GM21367 (cell line): ENCODE results near the gene LRRK1.

ENCODE experiments used
- ATAC-seq: cut with Tn5 transposase; IDR thresholded peaks from one replicate; pipeline ENCODE4 v1.9.1; 2021; ENCODE audit not compliant: unreplicated experiment

LRRK1 gene

GRCh38 chr15:101107625-101108460 is 188.7 kb downstream of the LRRK1 start:
- ATAC-seq = no peak

- ATAC-seq = no peak
These were observed 189.3 kb downstream of the LRRK1 start for GRCh38 chr15:101108461-101108775.

DNA sequence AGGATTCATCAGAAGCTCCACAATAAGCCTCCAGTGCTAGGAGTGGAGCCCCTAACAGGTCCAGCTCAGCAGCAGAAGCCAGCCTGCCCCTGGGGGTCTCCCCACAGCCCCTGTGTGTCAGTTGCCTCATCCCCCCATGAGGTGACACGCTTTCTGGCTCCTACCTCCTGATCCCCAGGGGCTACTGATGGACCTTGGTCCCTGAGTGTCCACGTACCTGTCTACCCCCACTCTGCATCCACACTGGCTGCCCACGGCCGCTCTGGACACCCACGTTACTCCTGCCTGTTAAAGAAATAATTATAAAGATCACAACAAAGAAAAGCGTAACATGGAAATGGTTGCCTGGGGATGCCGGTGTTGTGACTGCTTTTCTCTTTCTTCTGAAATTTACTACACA is 189.6 kb downstream of the LRRK1 start:
- no peak for ATAC-seq

- ATAC-seq = no peak
These were observed 191.8 kb downstream of the LRRK1 start for GRCh38 chr15:101110681-101111569.

- no peak for ATAC-seq
These were observed 192.6 kb downstream of the LRRK1 start for GRCh38 chr15:101111570-101112262.

GRCh38 chr15:101112336-101113113 is 193.4 kb downstream of the LRRK1 start:
- ATAC-seq = no peak

DNA sequence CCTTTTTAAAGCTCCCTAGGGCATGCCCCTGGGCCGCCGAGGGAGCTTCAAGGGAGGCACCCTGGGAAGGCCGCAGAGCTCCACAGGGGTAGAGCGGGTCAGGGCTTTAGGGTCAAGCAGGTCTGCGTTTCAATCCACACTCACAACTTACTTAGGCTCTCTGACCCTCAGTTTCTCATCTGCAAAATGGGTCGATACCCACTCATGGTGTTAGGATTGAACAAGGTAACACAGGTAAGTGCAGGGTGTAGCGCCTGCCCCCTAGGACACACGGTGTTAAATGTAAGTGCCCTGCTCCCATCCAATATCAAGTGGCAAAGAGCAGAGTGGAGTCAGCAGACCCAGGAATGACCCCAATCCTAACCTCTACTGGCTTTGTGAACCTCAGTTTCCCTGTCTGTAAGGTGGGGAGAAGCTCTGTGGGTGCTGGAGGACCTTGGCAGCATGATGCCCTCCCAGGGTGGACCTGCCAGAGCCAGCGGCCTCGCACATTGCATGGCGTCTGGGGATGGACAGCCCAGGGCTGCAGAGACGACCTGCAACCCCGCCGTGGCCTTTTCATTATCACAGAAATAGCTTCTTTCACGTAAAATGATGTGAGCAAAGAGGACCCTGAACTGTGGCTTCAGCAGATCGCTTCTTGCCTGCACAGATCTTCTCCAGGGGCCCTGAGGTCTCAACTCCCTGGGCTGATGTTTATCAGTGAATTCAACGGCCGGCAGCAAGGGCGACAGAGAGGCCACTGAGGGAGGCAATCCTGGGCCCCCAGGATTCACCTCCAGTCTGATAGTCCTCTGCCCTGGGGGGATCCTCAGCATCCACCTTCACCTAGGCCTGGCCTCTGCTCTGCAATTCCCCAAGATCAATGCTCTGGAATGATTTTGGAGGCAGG is 194.2 kb downstream of the LRRK1 start:
- ATAC-seq = no peak

DNA sequence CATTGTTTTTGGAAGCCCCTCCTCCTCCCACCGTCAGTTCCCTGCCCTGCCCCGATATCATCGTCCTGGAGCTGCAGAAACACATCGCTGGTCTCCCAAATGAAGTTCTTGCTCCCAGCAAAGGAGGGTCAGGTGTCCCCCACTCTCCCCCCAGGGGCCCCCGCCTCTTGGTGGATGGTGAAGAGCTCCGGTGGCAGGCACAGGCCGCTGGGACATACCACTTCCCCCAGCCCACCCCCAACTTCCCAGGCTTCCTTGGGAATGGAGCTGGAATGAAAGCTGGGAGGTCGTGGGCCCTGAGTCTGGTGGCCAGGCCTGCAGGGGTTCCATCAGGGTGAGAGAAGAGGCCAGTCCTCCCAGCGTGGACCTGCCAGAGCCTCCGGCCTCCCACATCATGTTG is 195.0 kb downstream of the LRRK1 start:
- ATAC-seq = no peak

- ATAC-seq = no peak
These were observed 195.5 kb downstream of the LRRK1 start for GRCh38 chr15:101114610-101115009.

- no peak for ATAC-seq
These were observed 196.2 kb downstream of the LRRK1 start for GRCh38 chr15:101115393-101115785.

DNA sequence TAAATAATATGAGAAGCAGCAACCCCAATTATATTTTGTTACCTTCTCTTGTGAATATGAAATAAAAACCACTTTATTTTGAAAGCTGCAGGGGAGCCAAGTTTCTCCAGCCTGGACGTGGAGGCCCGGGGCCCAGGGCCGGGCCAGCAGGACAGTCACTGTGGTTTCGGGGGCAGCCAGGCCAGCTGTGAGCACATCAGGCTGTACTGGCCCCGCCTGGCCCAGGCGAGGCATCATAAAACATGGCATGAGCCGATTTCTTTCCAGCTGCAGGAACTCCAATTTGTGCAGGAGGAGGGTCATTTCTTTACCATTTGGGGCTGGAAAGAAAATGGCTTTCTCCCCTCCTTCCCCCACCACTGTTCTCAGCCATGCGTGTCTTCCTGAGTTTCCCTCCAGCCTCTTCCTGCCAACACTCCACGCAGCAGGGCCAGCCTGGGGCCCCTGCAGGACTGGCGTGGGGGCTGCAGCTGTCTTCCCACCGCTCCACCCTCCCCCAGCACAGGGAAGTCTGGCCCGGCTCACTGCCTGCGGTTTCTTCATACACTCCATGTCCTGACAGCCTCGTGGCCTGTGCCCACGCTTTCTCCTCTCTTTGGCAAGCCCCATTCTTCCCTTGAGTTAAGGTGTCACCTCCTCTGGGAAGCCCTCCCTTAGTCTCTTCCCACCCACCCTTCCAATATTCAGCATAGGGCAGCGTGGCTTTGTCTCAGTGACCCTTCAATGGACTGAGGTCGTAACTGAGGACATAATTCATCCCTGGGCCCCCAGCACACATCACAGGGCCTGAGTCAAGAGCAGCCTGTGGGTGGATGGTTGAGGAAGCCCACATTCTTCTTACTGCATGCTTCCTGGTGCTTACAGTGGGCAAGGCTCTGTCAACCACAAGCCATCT is 196.9 kb downstream of the LRRK1 start:
- no peak for ATAC-seq

GRCh38 chr15:101116681-101116976 is 197.5 kb downstream of the LRRK1 start:
- no peak for ATAC-seq

DNA sequence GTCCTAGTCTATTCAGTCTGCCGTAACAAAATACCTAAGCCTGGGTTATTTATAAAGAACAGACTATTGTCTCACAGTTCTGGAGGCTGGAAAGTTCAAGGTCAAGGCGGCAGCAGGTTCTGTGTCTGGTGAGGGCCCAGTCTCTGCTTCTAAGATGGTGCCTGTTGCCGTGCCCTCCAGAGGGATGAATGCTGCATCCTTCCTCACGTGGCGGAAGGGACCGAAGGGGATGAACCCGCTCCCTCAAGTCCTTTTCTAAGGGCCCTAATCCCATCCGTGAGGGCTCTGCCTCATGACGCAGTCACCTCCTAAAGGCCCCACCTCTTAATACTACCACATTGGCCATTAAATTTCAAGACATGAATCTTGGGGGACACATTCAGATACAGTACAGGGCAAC is 199.0 kb downstream of the LRRK1 start:
- no peak for ATAC-seq

- no peak for ATAC-seq
These were observed 199.5 kb downstream of the LRRK1 start for GRCh38 chr15:101118615-101119014.

DNA sequence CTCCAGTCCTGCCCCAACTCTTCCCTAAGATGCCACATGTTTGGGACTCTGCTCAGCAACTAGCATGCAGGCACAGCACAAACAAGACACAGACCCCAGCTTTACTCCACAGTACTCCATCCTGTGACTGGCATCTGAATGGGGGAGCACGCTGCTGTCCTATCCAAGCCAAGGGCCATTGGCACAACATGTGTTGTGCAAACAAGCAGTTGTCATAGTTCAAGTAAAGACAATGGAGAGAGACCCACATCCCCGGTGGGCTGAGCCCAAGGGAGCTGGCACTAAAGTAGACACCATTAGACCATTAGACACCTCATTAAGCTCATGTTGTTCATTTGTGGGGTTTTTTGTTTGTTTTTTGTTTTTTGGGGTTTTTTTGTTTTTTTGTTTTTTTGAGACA is 200.0 kb downstream of the LRRK1 start:
- no peak for ATAC-seq
